GM13976 (cell line): ENCODE measurements around the gene BTC.
A peak's percentile ranks its signal among the peaks of the same experiment; 100 is the strongest.

Source experiments
- DNase-seq: peaks from one replicate; pipeline ENCODE4 v3.0.0; 2012; ENCODE audit warnings: low spot score
- in situ Hi-C: fragments of 300-500 bp; cut with MboI; formaldehyde crosslinking; loops from one replicate; pipeline ENCODE4 v1.12.0; 2022; ENCODE audit warnings: low sequenced_read_pairs, mixed read lengths, inconsistent platforms; ENCODE audit not compliant: unreplicated experiment
- TF ChIP-seq, protein P1 (sequence below): IDR thresholded peaks from 2 replicates; pipeline ENCODE4 v1.5.1; 2012; ENCODE audit warnings: borderline replicate concordance, mild to moderate bottlenecking; ENCODE audit not compliant: insufficient read depth; ENCODE audit errors: extremely low read depth, missing control alignments, control extremely low read depth

Gene BTC

DNA sequence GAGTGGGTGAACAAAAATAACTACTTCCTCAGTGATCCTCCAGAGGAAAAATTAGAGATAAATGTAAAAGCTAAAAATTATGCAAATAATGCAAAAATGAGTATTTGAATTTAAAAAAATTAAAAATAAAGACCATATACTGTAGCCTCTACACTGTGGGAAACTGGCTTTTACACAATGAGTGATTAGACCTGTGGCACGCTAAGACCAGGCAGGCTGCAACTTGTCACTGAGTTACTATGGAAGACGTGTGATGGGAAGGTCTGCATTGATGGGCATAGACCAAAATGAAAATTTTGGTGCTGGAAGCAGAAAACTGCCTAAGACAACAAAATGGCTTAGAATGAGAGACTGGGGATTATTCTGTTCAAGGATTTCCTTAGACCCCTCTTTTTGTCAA, 30.2 kb downstream of the BTC start:
- no peak for DNase-seq
- in situ Hi-C loops = no loop called here
- TF ChIP-seq, protein P1, sequence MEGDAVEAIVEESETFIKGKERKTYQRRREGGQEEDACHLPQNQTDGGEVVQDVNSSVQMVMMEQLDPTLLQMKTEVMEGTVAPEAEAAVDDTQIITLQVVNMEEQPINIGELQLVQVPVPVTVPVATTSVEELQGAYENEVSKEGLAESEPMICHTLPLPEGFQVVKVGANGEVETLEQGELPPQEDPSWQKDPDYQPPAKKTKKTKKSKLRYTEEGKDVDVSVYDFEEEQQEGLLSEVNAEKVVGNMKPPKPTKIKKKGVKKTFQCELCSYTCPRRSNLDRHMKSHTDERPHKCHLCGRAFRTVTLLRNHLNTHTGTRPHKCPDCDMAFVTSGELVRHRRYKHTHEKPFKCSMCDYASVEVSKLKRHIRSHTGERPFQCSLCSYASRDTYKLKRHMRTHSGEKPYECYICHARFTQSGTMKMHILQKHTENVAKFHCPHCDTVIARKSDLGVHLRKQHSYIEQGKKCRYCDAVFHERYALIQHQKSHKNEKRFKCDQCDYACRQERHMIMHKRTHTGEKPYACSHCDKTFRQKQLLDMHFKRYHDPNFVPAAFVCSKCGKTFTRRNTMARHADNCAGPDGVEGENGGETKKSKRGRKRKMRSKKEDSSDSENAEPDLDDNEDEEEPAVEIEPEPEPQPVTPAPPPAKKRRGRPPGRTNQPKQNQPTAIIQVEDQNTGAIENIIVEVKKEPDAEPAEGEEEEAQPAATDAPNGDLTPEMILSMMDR = no peak

DNA sequence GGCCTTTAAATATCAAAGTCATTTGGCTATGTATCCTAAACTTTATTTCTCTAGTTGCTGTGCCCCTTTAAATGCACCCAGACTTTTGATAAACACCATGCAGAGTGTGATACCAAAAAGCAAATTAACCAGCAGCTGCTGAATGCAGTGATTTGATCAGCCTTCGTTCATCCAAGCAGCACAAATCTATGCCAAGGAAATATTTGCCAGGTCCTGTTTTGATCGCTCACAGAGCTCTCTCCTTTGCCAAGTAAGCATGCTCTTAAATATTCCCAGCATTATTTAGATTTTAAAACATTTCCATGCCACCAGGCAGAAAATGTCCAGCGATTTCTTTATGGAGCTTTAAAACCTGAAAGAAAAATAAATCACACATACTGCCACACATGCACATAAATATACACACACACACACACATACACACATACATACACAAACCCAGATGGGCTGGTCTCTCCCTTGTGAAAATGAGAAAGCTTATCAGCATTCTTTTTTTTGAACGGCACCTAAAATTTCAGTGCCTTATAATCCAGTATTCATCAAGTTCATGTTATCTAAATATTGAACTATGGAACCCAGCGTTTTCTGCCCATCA, 35.7 kb downstream of the BTC start:
- in situ Hi-C loops = no loop called here
- DNase-seq = no peak
- TF ChIP-seq, protein P1 = no peak

DNA sequence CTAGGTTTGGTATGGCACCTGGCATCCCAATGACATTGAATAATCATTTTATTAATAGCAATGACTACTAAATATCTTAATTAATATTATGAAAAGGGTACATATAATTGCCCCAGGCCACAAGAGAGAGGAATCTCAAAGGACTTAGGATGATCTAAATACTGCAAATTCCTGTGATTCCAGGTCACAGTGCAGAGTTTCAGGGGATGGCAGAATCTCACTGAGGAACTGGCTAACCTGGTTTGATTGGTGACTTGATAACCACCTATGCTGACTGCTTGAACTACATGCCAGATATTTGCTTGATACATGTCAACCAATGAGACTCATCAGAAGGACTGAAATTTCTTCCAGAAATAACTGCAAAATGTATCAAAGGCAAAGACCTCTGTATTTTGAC, 37.2 kb downstream of the BTC start:
- TF ChIP-seq, protein P1 = no peak
- no peak for DNase-seq
- in situ Hi-C loops = no loop called here

DNA sequence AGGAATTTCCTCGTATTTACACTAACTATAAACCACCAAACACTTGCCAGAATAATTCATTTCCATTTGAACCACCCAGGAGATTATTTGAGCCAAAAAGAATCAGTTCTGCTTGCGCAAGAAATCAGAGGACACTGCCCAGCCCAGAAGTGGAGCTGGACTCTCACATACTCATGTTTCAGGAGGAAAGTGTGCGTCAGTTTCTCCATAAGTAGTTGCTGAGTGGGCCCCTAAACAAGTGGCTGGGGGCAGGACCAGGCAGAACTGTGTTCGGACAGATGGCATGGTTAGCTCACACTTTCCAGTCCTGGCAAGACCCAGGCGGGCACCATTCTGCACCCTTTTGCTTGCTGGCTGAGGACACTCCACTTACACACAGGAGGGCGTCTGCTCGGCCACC, 38.8 kb downstream of the BTC start:
- in situ Hi-C loops = no loop called here
- DNase-seq = no peak
- TF ChIP-seq, protein P1 = no peak

DNA sequence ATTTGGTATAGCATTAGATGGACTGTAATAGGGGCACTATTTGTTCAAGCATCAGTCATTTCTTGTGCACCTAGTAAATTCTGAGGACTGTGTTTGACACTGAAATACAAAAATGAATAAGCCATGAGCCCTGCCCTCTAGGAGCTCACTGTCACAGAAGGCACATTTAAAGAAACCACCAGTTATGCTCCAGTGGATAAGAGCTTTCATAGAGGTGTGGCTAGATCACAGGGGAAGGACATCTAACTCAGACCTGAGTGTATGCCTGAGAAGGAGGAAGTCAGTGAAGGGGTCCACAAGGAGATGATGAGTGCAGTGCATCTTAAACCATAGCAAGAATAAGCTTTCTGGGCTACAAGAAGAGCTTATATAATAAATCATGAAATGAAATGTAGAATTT, 40.1 kb downstream of the BTC start:
- DNase-seq = peak; percentile 17
- in situ Hi-C loops = no loop called here

DNA sequence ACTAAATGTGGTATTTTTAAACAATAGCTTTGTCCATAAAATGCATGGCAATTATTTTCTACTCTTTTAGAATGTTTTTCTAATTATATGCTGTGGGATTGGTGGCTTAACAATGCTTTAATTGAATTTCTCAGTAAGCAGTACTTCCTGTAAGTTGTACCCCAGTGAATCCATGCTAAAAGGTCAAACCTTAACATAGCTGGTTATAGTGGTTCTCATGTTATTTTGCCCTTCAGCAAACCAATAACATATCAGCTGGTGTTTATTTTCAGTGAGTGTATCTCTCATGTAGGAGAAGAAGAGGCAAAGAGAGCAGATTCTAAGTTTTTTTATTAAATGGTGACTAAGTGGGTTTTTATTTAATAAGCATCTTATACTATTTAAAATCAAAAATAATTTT, 41.5 kb downstream of the BTC start:
- in situ Hi-C loops = no loop called here
- no peak for DNase-seq
- TF ChIP-seq, protein P1 = no peak

More for the DNA sequence above, 40.1 kb downstream of the BTC start:
- TF ChIP-seq, protein P1 = no peak
